MM.1S (cell line): ENCODE results near the gene SLC2A11.

Experiments
- EZH2 ChIP-seq: fragments of 300-600 bp; sonication (generic); optimal IDR thresholded peaks from 2 replicates; pipeline ENCODE3; 2017; ENCODE audit warnings: low read depth, mild to moderate bottlenecking, antibody characterized with exemption, low read length, mixed read lengths
- TF ChIP-seq, protein P1 (sequence below): fragments of 300-600 bp; sonication (generic); IDR thresholded peaks from 2 replicates; pipeline ENCODE4 v1.5.1; 2016; ENCODE audit warnings: antibody characterized with exemption, low read length, mixed read lengths

DNA sequence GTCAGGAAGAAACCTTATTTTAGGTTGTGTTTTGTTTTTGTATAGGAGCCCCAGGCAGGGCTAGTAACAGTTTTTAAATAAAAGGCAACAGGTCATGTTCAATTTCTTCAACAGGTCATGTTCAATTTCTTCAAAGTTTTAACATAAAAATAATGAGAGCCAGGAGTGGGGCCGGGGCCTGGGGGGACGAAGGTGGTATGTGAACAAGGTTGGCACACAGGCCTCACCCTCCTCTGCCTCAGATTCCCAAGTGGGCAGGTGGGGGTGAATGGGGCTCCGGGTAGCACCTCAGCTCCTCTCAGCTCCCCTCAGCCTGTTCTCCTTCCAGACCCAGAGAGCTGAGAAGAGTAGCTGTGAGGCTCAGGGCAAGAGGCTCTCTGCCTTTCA, 23.3 kb upstream of the SLC2A11 start:
- TF ChIP-seq, protein P1, sequence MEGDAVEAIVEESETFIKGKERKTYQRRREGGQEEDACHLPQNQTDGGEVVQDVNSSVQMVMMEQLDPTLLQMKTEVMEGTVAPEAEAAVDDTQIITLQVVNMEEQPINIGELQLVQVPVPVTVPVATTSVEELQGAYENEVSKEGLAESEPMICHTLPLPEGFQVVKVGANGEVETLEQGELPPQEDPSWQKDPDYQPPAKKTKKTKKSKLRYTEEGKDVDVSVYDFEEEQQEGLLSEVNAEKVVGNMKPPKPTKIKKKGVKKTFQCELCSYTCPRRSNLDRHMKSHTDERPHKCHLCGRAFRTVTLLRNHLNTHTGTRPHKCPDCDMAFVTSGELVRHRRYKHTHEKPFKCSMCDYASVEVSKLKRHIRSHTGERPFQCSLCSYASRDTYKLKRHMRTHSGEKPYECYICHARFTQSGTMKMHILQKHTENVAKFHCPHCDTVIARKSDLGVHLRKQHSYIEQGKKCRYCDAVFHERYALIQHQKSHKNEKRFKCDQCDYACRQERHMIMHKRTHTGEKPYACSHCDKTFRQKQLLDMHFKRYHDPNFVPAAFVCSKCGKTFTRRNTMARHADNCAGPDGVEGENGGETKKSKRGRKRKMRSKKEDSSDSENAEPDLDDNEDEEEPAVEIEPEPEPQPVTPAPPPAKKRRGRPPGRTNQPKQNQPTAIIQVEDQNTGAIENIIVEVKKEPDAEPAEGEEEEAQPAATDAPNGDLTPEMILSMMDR: no peak
- TF ChIP-seq EZH2: no peak
